Cerebellar nuclear complex (tissue), 1 donor: ENCODE data around the gene GPR89B.
A peak's percentile ranks its signal among the peaks of the same experiment; 100 is the strongest.
"Not testable (repeated sequence)": the region's sequence is repeated elsewhere in the genome, so short reads cannot be mapped to it uniquely, and the experiment has no call there.

Source experiments
- DNase-seq, 2 experiments: peaks; one replicate each; lab custom pipeline; 2025; lab: John Stamatoyannopoulos, UW

The GPR89B gene

DNA sequence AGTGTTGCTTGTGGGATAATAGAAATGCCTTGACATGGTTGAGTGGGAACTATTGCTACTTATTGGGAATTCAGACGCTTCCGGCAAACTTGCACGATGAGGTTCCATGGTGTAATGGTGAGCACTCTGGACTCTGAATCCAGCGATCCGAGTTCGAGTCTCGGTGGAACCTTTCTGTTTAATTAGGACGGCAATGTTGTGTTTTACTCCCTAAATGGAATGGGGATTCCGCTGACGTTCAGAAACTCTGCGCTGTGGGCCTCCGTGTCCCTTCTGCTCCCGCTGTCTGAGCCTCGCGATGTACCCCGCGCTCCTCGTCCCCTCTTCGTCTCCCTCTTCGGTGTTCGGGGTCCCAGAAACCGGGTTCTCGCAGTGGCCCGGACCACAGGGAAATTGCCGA is 104.5 kb downstream of the GPR89B start:
- DNase-seq: not testable (repeated sequence)

DNA sequence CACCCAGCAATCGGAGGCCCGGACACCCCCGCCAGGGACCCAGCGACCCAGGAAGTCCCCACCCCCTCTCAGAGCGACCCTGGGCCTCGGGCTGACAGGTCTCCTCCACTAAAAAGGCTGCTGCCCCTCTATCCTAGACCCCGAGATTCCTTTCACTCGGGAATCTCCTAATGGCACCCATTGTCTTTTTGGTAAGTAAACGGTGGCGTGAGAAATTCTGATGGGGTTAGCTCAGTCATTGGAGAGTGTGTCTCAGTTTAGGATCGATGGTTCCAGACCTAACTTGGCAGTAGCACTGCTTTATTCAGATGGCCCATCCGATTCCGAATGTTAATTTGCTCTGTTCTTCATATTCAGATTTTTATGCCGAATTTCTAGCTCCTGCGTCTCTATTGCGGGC is 104.9 kb downstream of the GPR89B start:
- not testable (repeated sequence) for DNase-seq

- not testable (repeated sequence) for DNase-seq
These were observed 109.7 kb downstream of the GPR89B start for GRCh38 chr1:148037850-148038461.

DNA sequence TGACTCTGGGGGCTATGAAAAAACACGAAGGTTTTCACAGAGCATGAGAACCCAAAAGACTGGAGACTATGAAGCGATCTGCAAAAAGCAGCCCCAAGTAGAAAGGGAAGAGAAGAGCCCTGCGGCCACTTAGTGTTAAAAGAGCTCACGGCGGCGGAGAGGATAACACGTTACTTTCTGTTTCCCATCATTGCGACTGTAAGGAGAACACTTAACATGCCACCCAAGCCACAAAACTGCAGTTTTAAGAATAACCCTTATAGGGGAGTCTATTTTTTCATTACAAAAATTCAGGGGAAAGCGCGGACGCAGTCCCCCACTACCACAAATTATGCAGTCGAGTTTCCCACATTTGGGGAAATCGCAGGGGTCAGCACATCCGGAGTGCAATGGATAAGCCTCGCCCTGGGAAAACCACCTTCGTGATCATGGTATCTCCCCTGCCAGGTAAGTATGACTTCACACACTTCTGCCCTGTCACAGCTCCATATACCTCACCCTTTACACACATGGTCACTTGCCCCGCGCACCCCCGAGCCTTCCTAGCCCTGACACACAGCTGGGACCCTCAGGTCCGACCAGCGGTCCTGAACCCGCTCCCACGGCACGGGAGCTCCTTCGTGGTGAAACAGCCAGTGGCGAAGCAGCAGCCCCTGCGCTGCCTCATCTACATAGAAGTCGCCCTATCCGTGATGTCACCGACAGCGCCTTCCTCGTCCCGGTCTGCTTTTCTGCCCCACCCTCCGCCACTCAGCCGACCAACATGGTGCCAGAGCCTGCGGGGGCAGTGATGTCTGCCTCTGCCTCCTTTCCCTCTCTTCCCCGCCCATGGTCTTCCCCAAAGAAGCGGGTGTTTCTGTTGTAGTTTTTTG is 110.5 kb downstream of the GPR89B start:
- DNase-seq: peak in 1 of 2 experiments; percentile 35
